Glutamatergic neuron (in vitro differentiated cells): ENCODE data around the gene CHST11. TPM values are rescaled to one million over a fixed set of nuclear protein-coding genes. Genes with fewer than 3 reads are reported as not detected.
A peak's percentile ranks its signal among the peaks of the same experiment; 100 is the strongest.

ENCODE experiments used
- DNase-seq: peaks from one replicate; pipeline ENCODE4 v3.0.0; 2022
- H3K27ac Mint-ChIP-seq: one replicate; pipeline ENCODE4 v1.8.0; 2020; ENCODE audit warnings: mild to moderate bottlenecking, mixed read lengths, inconsistent platforms; ENCODE audit not compliant: unreplicated experiment
- H3K27me3 Mint-ChIP-seq: one replicate; pipeline ENCODE4 v1.8.0; 2020; ENCODE audit warnings: mild to moderate bottlenecking, moderate library complexity, mixed read lengths, inconsistent platforms; ENCODE audit not compliant: unreplicated experiment
- H3K36me3 Mint-ChIP-seq: one replicate; pipeline ENCODE4 v1.8.0; 2020; ENCODE audit warnings: mild to moderate bottlenecking, mixed read lengths, inconsistent platforms; ENCODE audit not compliant: unreplicated experiment
- H3K4me1 Mint-ChIP-seq: one replicate; pipeline ENCODE4 v1.8.0; 2020; ENCODE audit warnings: mild to moderate bottlenecking, low read depth, mixed read lengths, inconsistent platforms; ENCODE audit not compliant: unreplicated experiment
- H3K4me3 Mint-ChIP-seq: one replicate; pipeline ENCODE4 v1.8.0; 2020; ENCODE audit warnings: mild to moderate bottlenecking, mixed read lengths, inconsistent platforms; ENCODE audit not compliant: unreplicated experiment
- H3K9me3 Mint-ChIP-seq: one replicate; pipeline ENCODE4 v1.8.0; 2020; ENCODE audit warnings: mild to moderate bottlenecking, moderate library complexity, mixed read lengths, inconsistent platforms; ENCODE audit not compliant: unreplicated experiment
- total RNA-seq: library from RNA; stranded (reverse); fragmentation: NEBNext Ultra II Directional; extraction: Animal tissue kit (Norgen Biotek cat#: 25700); gene quantifications from one replicate; pipeline ENCODE4 v1.2.1, GENCODE V29; 2021; ENCODE audit not compliant: unreplicated experiment
- TF ChIP-seq, protein P1 (sequence below): fragments of 200-600 bp; sonication (generic); IDR thresholded peaks from one replicate; pipeline ENCODE4 v1.5.0; 2021; ENCODE audit not compliant: partially characterized antibody, unreplicated experiment

CHST11 gene
- total RNA-seq, 1 donor from 2014 or later: 11.5 TPM

DNA sequence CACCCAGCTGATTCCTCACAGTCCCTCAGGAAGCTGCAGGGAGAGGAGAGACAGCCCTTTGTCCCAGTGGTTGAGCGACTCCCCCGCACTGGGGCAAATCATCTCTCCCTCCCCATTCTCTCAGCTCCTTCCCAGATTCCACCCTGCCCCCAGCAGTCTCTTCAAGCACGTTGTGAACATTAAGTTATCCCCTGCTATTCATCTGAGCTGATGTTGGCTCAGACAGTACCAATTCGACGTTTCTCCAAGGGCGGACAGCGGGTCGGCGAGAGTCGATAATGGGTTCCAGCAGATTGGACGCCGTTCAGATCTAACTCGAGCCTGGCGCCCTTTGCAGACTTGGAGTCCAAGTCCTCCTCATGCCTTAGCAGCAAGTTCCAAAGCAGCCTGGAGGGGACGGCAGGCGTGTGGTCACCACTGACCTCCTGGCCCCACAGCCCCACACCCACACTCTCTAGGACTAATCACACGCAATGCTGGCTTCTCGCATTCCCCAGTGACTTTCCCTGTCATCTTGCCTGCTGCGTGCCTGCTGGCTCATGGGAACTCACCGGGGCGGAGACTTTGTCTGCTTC lies 245.9 kb downstream of the CHST11 start:
- Mint-ChIP-seq H3K27me3 (peaks cover 3% of the 10 kb centered on the region), H3K9me3 (peaks cover 1% of the 10 kb centered on the region), H3K4me3 (no peak overlapping the region), H3K36me3 (peaks cover 7% of the 10 kb centered on the region), H3K27ac (no peak overlapping the region), H3K4me1 (no peaks in the 10 kb centered on the region)
- no peak for DNase-seq
- TF ChIP-seq, protein P1, sequence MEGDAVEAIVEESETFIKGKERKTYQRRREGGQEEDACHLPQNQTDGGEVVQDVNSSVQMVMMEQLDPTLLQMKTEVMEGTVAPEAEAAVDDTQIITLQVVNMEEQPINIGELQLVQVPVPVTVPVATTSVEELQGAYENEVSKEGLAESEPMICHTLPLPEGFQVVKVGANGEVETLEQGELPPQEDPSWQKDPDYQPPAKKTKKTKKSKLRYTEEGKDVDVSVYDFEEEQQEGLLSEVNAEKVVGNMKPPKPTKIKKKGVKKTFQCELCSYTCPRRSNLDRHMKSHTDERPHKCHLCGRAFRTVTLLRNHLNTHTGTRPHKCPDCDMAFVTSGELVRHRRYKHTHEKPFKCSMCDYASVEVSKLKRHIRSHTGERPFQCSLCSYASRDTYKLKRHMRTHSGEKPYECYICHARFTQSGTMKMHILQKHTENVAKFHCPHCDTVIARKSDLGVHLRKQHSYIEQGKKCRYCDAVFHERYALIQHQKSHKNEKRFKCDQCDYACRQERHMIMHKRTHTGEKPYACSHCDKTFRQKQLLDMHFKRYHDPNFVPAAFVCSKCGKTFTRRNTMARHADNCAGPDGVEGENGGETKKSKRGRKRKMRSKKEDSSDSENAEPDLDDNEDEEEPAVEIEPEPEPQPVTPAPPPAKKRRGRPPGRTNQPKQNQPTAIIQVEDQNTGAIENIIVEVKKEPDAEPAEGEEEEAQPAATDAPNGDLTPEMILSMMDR: no peak

DNA sequence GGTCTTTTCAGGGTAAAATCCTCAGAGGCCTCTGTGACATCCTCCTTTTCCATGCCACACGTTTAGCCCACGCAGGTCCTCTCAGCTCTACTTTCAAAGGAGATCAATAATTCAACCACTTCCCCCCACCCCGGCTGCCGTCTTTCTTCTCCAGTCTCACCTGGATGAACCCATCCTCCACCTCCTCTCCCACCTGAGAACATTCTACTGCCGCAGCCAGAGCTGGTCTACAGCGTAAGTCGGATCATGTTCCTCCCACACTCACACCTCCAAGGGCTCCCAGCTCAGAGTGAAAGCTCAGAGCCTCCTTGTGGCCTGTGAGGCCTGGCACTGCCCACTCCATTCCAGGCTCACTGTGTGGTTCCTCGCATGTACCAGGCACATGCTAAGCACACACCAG lies 246.6 kb downstream of the CHST11 start:
- TF ChIP-seq, protein P1: no peak
- H3K27me3 Mint-ChIP-seq: peaks cover 4% of the 10 kb centered on the region
- H3K27ac Mint-ChIP-seq: peak overlapping the region; percentile 5
- H3K4me1 Mint-ChIP-seq: no peaks in the 10 kb centered on the region
- DNase-seq: no peak
- no peak overlapping the region for H3K4me3 Mint-ChIP-seq
- H3K9me3 Mint-ChIP-seq: peaks cover 1% of the 10 kb centered on the region
- no peaks in the 10 kb centered on the region for H3K36me3 Mint-ChIP-seq

DNA sequence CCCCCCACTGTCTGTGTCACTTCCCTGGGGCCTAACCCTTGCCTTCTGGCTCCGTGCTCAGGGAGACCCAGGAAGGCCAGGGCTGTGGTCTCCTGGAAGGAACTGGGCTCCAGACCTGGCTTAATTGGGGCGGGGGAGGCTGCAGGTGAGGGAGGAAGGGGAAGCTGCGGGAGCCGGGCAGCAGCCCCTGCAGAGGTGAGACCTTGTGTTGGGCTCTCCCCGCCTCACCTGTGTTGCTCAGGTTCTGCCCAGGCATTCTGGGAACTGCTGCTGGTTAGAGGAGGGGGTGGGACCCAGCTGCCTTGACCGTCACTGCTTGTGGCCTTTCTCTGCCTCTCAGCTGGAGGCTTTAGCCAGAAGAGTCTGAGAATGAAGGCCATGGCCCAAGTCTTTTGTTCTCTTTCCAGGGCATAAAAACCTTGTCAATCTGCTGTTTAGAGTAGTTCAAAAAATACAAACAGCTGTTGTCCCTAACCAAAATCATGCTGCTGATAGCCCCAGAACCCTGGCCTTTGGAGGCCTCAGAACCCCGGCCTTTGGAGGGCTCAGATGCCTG lies 247.6 kb downstream of the CHST11 start:
- no peaks in the 10 kb centered on the region for H3K4me1 Mint-ChIP-seq
- H3K9me3 Mint-ChIP-seq: peaks cover 1% of the 10 kb centered on the region
- TF ChIP-seq, protein P1: no peak
- no peak overlapping the region for H3K27ac Mint-ChIP-seq
- DNase-seq: no peak
- no peak overlapping the region for H3K4me3 Mint-ChIP-seq
- H3K27me3 Mint-ChIP-seq: peaks cover 7% of the 10 kb centered on the region
- no peaks in the 10 kb centered on the region for H3K36me3 Mint-ChIP-seq

DNA sequence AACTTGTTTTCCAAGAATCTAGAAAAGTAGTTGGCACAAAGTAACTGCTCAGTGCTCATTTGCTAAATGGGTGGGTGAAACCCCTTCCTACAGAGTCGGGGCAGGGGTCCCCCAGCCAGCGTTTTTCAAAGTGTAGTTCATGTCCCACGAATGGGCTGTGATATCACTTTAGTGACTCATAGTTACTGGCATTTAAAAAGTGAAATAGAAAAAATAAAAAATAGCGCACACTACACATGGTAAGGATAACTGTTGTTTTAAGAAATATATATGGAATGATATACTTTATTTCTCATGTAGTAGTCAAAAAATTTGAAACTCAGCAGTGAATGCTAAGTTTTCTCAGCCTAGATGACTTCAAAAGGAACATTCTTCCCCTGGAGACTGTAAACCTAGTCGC lies 250.4 kb downstream of the CHST11 start:
- Mint-ChIP-seq H3K36me3 (no peaks in the 10 kb centered on the region), H3K27me3 (peaks cover 7% of the 10 kb centered on the region), H3K4me1 (no peaks in the 10 kb centered on the region), H3K27ac (no peak overlapping the region), H3K4me3 (no peak overlapping the region), H3K9me3 (peaks cover 1% of the 10 kb centered on the region)
- TF ChIP-seq, protein P1: no peak
- DNase-seq: no peak

DNA sequence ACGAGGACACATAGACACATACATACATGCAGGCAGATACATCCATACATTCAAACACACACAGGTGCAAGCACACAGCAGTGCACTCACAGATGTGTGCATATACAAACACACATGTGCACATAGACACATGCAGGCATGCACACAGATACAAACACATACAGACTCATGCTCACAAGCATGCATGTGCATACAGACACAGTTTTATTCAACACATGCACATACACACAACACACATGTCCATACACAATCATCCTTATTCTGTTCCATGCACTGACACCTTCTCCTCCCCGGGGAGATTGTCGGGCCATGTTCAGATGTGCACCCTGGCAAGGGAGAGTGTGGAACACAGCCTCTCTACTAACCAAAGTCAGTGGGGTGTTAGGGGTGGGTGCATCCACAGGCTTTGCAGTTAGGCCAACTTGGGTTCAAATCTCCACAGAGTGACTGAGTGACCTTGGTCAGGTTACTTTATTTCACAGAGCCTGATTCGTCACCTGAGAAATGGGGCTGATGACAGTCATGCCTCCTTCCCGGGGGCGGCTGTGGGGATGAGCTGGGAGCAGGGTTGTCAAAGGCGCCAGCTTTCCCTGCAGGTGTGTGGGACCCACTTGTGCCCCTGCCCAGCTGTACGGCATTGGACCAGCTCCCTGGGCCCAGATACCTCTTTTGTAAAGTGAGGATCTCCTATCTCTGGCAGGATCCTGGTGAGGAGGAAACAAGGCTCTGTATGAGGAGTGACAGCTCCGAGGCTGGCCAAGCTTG lies 251.2 kb downstream of the CHST11 start:
- peaks cover 7% of the 10 kb centered on the region for H3K27me3 Mint-ChIP-seq
- no peak overlapping the region for H3K27ac Mint-ChIP-seq
- no peak for DNase-seq
- peaks cover 1% of the 10 kb centered on the region for H3K9me3 Mint-ChIP-seq
- TF ChIP-seq, protein P1: no peak
- no peak overlapping the region for H3K4me3 Mint-ChIP-seq
- H3K36me3 Mint-ChIP-seq: no peaks in the 10 kb centered on the region
- no peaks in the 10 kb centered on the region for H3K4me1 Mint-ChIP-seq
